ENCODE results near the gene FBXO28.

FBXO28 gene

GRCh38 chr1:224160171-224160682, 46.3 kb downstream of the FBXO28 start:
- DNase-seq, result no peak

DNA sequence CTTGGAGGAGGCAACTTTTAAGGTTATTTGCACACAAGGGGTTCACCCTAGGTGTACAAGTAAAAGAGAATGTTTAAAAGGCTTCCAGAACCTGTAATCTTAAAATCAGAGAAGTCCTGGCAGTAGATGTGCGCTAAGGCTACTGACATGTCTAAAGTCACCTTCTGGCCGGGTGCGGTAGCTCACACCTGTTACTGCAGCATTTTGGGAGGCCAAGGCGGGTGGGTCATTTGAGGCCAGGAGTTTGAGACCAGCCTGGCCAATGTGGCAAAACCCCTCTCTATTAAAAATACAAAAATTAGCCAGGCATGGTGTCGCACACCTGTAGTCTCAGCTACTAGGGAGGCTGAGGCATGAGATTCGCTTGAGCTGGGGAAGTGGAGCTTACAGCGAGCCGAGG, 48.9 kb downstream of the FBXO28 start:
- DNase-seq, result no peak

- DNase-seq, result no peak
Observed at GRCh38 chr1:224163311-224163710, 49.4 kb downstream of the FBXO28 start.

DNA sequence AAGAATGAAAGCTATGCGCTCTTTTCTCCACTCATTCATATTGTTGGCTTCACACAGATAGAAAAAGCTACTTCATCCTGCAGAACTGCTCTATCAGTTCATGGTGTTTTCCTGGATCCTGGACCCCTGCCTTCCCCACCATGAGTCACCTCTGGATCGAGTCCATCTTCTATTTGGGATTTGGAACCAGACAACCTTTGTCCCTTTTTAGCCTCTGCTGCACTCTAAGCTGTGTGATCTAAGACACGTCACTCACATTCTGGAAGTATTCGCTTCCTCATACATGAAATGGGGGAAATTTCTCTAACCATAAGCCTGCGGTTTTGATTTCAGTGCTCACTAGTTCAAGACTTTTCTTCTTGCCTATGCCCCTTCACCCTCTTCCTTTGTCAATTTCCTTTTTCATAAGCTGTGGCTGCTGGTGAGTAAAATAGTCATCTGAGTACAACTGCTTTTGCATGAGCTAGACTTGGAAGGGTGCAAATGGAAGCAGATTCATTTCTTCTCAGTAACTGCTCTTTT, 55.0 kb downstream of the FBXO28 start:
- DNase-seq, result no peak

DNA sequence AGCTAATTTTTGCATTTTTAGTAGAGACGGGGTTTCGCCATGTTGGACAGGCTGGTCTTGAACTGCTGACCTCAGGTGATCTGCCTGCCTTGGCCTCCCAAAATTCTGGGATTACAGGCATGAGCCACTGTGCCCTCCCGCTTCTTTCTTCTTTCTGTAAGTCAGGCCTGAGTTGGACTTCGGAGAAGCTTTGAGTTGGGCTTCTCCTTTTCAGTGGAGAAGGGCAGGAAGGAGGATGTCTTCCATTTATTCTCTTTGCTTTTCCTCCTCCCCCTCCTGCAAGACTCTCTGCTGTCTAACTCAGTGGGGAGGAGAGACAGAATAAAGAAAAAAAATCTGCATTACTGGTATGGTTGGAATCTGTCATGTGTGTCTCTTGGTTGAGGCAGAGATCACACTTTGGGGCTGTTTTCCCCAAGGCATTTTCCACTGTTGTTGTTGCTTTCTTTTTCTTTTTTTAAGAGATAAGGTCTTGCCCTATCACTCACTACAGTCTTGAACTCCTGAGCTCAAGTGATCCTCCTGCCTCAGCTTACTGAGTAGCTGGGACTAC, 55.9 kb downstream of the FBXO28 start:
- no peak for DNase-seq

GRCh38 chr1:224170343-224170742, 56.4 kb downstream of the FBXO28 start:
- DNase-seq, result no peak

GRCh38 chr1:224170748-224171478, 57.0 kb downstream of the FBXO28 start:
- no peak for DNase-seq

- DNase-seq, result no peak
Observed at GRCh38 chr1:224172229-224172628, 58.3 kb downstream of the FBXO28 start.

DNA sequence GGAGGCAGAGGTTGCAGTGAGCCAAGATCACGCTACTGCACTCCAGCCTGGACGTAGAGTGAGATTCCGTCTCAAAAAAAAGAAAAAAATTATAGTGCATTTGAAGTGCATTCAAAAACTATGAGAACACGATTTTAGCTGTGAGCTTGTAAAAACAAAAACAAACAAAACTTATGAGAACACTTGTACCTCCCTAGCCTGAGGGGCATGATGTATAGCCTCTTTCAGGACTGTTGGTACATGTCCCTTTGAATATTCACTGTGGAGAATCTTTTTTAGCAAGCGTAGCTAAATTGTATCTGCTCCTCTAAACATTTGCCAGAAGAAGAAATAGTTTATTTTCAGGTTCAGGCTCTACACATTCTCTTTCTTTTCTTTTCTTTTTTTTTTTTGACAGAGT, 59.6 kb downstream of the FBXO28 start:
- DNase-seq, result no peak

DNA sequence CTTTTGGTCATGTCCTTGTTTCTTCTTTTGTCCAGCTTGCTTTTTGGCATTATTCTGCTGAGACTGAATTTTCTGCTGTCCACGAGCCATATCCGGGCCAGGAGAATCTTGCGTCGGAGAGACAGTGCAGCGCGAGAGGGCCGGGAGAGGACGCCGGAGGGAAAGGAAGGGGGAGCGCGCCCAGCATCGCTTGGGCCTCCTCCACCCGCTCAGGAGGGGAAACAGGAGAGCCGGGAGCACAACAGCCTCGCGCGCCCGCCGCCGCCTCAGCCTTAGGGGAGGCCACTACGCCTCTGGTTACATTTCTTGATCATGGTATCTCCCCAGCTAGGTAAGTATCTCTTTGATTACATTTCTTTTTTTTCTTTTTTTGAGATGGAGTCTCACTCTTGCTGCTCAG, 61.7 kb downstream of the FBXO28 start:
- peak; percentile 52 for DNase-seq

- no peak for DNase-seq
Observed at GRCh38 chr1:224177356-224177999, 63.6 kb downstream of the FBXO28 start.

- DNase-seq, result no peak
Observed at GRCh38 chr1:224178894-224179293, 65.0 kb downstream of the FBXO28 start.

DNA sequence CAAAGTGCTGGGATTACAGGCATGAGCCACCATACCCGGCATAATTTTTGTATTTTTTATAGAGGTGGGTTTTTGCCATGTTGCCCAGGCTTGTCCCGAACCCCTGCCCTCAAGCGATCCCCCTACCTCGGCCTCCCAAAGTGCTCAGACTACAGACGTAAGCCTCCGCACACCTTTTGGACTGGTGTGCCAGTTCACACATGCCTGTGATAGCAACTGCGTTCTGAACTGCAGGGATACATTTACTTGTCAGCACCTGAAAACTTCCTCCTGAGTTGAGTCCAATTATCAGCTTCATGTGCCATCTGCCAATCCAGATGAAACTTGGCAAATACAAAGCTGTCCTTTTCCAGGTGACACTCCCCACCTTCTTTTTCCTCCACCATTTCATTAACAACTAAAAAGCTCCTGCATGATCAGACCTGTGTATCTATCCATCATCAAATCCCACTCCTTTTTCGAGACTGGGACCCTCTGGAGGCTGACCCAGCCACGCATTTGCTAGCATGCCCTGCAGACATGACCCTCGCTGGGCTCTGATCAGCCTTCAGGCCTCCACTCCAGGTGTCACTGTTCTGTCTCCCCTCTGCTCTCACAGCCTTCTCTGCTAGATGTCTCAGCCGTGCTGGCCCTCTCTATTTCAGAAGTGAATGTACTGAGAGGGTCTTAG, 67.0 kb downstream of the FBXO28 start:
- DNase-seq, result no peak

DNA sequence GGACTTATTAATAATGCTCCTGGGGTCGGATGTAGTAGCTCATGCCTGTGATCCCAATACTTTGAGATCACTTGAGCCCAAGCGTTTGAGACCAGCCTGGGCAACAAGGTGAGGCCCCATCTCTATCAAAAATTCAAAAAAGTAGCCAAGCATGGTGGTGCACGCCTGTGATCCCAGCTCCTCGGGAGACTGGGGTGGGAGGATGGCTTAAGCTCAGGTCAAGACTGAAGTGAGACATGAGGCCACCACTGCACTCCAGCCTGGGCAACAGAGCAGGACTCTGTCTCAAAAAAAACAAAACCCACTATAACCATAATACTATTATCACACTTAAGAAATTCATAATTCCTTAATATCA, 67.5 kb downstream of the FBXO28 start:
- no peak for DNase-seq

DNA sequence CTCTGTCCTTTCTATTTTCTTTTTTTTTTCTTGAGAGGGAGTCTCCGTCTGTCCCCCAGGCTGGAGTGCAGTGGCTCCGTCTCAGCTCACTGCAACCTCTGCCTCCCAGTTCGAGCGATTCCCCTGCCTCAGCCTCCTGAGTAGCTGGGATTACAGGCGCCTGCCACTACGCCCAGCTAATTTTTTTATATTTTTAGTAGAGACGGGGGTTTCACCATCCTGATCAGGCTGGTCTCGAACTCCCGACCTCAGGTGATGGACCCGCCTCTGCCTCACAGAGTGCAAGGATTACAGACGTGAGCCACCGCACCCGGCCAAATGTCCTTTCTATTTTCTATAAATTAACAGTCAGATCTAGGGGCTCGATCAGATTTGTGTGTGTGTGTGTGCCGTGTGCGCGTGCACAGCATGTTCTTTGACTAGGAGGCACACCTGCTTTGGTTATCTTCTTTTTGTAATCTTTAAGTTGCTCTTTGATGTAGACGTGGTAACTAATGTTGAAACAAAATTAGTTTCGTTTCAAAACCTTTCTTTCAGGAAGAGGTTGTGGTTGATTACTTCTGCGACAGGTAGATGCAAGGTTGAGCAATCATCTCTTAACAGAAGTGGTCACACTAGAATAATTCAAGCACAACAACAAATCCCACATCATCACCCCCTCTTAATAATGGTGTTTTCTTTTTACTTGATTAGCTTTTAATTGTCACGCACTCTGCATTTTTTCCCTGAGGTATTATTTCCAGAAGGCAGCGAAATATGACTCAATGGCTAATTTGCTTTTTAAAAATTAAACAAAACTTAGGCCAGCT, 68.3 kb downstream of the FBXO28 start:
- DNase-seq, result no peak

DNA sequence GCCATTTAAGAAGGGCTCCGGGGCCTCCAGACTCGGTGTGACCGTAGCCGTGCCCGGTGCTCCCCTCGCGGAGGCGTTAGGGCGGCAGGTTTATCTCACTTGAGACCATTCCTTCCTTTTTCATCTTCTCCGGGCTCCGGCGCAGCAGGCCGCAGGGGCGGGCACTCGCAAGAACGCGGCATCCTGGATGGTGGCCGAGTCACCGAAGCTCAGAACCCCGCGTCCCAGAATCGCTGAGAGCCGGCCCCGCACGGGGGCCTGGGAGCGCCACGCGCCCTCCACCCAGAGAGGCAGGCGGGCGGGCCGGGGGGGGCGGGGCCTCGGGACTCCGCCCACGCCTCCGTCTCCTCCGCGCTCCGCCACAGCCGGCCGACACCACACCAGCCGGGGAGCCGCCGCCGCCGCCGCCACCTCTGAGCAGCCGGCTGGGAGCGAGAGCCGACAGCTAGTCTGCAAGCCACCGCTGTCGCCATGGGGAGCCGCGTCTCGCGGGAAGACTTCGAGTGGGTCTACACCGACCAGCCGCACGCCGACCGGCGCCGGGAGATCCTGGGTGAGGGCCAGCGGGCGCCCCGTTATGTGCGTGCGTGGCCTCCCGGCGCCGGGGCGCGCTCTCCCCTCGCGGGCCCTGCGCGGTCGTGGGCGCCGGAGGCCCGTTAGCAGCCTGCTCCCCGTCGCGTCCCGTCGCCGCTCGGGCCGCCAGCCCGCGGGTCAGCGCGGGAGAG, 69.1 kb downstream of the FBXO28 start, which contains the start of gene DEGS1:
DEGS1 (plus strand) TSS at position 375 of the 725 bp plus-strand sequence; CDS start at position 472, 97 bp downstream.
- DNase-seq, result peak; percentile 82

DNA sequence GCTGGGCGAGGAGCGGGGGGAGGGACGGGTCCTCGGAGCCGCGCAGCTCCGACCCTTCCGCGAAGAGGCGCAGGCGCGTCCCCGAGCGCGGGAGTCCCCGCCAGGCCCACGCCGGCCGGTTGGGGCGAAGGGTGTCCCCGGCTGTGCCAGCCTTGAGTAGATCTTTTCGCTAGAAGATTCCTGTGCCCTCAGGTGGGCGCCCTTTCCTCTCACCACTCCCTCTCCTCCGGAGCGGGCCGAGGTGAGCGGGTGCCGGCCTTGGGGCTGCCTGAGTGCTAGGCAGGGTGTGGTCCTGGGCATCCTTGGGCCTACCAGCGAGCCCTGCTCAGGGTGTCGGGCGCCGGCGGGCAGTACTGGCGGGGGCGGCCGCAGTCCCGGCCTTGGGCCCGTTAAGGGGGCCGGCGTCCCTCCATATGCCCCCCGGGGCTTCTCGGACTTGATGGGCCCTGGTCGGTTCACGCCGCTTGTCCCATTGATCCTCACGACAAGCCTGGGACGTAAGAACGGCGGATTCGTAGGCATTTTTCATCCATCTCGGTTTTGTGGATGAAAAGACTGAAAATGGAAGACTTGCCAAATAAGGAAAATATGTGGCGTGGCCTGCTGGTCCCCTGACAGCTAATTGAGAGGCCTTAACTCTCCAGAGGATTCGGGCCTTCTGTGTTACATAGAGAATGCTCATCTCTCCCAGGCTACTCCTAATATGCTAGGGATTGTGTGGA, 69.8 kb downstream of the FBXO28 start:
- peak; percentile 19 for DNase-seq

- DNase-seq, result no peak
Observed at GRCh38 chr1:224185208-224185607, 71.3 kb downstream of the FBXO28 start.

DNA sequence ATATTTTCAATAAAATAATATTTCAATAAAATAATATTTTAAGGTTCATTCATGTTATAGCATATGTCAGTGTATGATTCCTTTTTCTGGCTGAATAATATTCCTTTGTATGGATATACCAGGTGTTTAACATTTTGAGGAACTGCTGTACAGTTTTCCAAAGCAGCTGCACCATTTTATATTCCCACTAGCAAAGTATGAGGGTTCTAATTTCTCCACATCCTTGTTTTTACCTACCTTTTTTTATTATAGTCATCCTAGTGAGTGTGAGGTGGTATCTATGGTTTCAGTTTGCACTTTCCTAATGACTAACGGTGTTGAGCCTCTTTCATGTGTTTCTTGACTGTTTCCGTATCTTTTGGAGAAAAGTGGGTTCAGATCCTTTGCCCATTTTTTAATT, 74.4 kb downstream of the FBXO28 start:
- DNase-seq, result no peak

DNA sequence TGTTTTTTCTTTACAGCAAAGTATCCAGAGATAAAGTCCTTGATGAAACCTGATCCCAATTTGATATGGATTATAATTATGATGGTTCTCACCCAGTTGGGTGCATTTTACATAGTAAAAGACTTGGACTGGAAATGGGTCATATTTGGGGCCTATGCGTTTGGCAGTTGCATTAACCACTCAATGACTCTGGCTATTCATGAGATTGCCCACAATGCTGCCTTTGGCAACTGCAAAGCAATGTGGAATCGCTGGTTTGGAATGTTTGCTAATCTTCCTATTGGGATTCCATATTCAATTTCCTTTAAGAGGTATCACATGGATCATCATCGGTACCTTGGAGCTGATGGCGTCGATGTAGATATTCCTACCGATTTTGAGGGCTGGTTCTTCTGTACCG, 75.7 kb downstream of the FBXO28 start:
- DNase-seq, result no peak
